Brain microvascular endothelial cell (primary cell): ENCODE results near the gene EIF3D.
A peak's percentile ranks its signal among the peaks of the same experiment; 100 is the strongest.

Experiments used
- DNase-seq: peaks from one replicate; pipeline ENCODE4 v3.0.0-alpha.2; 2020
- H3K27ac ChIP-seq: fragments of 250-450 bp; sonication (Bioruptor Pico); 2 replicates; pipeline ENCODE4 v1.5.1; 2020; ENCODE audit warnings: mild to moderate bottlenecking, moderate library complexity
- H3K27me3 ChIP-seq: fragments of 250-450 bp; sonication (Bioruptor Pico); replicated peaks from 2 replicates; pipeline ENCODE4 v1.5.1; 2020; ENCODE audit warnings: mild to moderate bottlenecking
- H3K36me3 ChIP-seq: fragments of 250-450 bp; sonication (Bioruptor Pico); replicated peaks from 2 replicates; pipeline ENCODE4 v1.5.1; 2020; ENCODE audit warnings: mild to moderate bottlenecking
- H3K4me3 ChIP-seq: 2 replicates; pipeline ENCODE4 v1.5.1; 2011; ENCODE audit warnings: low read depth, mild to moderate bottlenecking, control low read depth, low read length, moderate library complexity
- CTCF ChIP-seq: IDR thresholded peaks from 2 replicates; pipeline ENCODE4 v1.5.1; 2011; ENCODE audit warnings: low read depth, mild to moderate bottlenecking, moderate library complexity, low read length, control low read depth, inconsistent platforms; ENCODE audit errors: missing control alignments
- in situ Hi-C: cut with HindIII; loops from 2 replicates; pipeline ENCODE4 v1.10.0; 2017; ENCODE audit warnings: low sequenced_read_pairs, low pct_ligation_motif_present

Gene EIF3D

GRCh38 chr22:36467042-36467810 lies 61.7 kb downstream of the EIF3D start:
- Histone ChIP-seq H3K27ac (peak overlapping the region; percentile 98), H3K27me3 (no peaks in the 10 kb centered on the region), H3K4me3 (no peak overlapping the region), H3K36me3 (no peaks in the 10 kb centered on the region)
- in situ Hi-C loops: loop anchor here (25.0 kb wide), 1 partner anchor 130 kb away; no protein-coding TSS in a partner anchor
- peak; percentile 78 for DNase-seq
- no peak for TF ChIP-seq CTCF

GRCh38 chr22:36466258-36466657 lies 62.7 kb downstream of the EIF3D start:
- in situ Hi-C loops: loop anchor here (25.0 kb wide), 1 partner anchor 129 kb away; no protein-coding TSS in a partner anchor

GRCh38 chr22:36465232-36466021 lies 63.5 kb downstream of the EIF3D start:
- no peak for TF ChIP-seq CTCF
- in situ Hi-C loops: loop anchor here (25.0 kb wide), 1 partner anchor 128 kb away; no protein-coding TSS in a partner anchor
- no peak overlapping the region for H3K4me3 ChIP-seq
- no peaks in the 10 kb centered on the region for H3K36me3 ChIP-seq
- peak; percentile 88 for DNase-seq
- H3K27ac ChIP-seq: peak overlapping the region; percentile 98
- no peaks in the 10 kb centered on the region for H3K27me3 ChIP-seq

More at GRCh38 chr22:36466258-36466657, 62.7 kb downstream of the EIF3D start:
- DNase-seq: no peak
- Histone ChIP-seq H3K36me3 (no peaks in the 10 kb centered on the region), H3K27me3 (no peaks in the 10 kb centered on the region), H3K4me3 (no peak overlapping the region), H3K27ac (peak overlapping the region; percentile 98)
- TF ChIP-seq CTCF: no peak

GRCh38 chr22:36464715-36465231 lies 64.2 kb downstream of the EIF3D start:
- in situ Hi-C loops: loop anchor here (25.0 kb wide), 1 partner anchor 127 kb away; no protein-coding TSS in a partner anchor
- H3K27ac ChIP-seq: peak overlapping the region; percentile 98
- no peak overlapping the region for H3K4me3 ChIP-seq
- no peaks in the 10 kb centered on the region for H3K27me3 ChIP-seq
- H3K36me3 ChIP-seq: no peaks in the 10 kb centered on the region
- DNase-seq: no peak
- TF ChIP-seq CTCF: no peak

GRCh38 chr22:36463783-36464184 lies 65.2 kb downstream of the EIF3D start:
- DNase-seq: no peak
- in situ Hi-C loops: loop anchor here (25.0 kb wide), 1 partner anchor 126 kb away; no protein-coding TSS in a partner anchor

More at GRCh38 chr22:36463783-36464184, 65.2 kb downstream of the EIF3D start:
- H3K27me3 ChIP-seq: no peaks in the 10 kb centered on the region
- no peak for TF ChIP-seq CTCF
- no peak overlapping the region for H3K4me3 ChIP-seq
- H3K36me3 ChIP-seq: no peaks in the 10 kb centered on the region
- H3K27ac ChIP-seq: no peak overlapping the region
